Endometrium (tissue), 2 donors: Measurements from ENCODE around the gene GIMAP8.

ENCODE experiments used
- FAIRE-seq: peaks from 2 replicates; lab custom pipeline; 2012; peaks lifted over from hg19 to GRCh38; lab: Jason Lieb, UNC
- donor health status: control.
- donor health status: control.

Gene GIMAP8

DNA sequence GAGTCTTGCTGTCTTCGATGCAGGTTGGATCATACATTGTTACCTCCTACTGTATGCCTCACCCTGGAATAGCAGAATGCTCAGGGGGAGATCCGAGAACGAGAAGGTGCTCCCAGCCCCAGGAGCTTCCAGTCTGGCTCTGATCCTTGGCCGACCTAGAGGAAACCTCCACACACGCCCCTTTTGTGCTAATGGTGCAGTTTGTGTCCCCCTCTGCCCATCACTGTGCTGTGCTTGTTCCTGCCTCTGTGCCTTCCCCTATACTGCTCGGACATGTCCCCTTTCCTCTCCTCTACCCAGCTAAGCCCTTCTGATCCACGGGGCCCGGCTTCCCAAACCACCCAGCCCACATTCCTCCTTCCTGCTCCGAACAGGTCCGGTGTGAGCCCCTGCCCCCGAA, 38.8 kb upstream of the GIMAP8 start:
- no peak for FAIRE-seq

- FAIRE-seq = no peak
Observed at GRCh38 chr7:150412016-150412415, 38.4 kb upstream of the GIMAP8 start.

GRCh38 chr7:150412518-150413488, 37.6 kb upstream of the GIMAP8 start:
- FAIRE-seq = no peak

DNA sequence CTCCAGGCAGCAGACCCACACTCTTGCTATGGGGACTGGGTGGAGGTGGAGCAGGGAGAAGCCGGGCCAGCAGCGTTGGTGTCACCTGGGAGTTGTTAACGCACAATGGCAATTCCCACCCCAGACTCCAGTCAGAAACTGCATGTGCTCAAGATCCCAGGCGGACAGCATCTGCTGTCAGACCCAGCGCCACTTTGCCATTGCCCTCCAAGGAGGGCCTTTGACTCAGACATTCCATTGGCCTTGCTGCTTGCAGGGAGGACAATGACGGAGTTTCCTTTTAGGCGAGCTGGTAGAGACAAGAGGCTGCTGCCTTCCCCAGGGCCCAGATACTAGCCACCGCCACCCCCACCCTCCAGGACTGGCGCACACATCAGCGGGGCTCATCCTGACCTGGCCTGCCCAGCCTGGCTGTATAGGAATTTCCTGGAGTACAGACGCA, 36.8 kb upstream of the GIMAP8 start:
- no peak for FAIRE-seq

DNA sequence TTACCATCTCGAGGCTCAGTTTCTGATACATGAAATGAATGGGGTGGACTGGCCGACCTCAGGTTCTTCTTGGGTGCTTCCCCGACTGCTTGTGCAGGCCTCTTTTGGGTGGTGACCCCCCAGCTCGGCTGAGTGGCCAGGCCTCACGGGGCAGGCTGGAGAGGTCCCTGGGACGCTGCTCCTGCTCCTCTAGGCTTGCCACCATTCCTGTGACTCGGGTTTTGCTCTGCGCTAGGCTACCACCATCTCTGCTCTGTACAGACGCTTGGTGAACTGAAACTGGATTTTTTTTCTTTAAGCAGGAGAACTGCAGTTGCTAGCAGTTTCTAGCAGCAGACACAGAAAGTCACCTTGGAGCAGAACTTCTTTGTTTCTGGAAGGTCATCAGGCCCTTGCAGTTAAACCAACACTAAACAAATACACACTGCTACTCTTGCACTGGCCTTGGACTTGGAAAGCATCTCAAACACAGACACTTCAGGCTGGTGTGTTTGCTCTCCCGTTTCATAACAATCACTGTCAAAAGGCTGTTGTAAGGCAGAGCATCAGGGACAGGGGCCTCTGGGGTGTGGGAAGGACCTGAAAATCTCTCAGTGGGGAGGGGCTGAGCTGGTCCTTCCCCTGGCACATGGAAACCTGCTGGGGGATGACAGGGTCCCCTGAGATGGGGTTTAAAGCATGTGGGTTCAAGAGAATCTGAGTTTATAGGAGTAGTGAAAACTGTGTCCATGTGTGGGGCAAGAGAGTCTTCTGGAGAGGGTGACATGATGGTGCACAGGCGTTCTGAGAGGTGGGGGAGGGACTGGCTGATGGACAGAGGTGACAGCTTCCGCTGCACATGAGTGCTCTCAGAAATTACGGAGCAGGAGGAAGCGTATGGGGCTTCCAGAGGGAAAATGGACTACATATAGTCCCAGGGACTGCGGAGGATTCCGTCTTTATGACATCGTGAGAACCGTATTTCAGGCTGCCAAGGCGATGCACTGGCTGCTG, 35.0 kb upstream of the GIMAP8 start:
- FAIRE-seq = no peak

GRCh38 chr7:150417239-150417638, 33.2 kb upstream of the GIMAP8 start:
- FAIRE-seq = no peak

- no peak for FAIRE-seq
Observed at GRCh38 chr7:150417863-150418262, 32.6 kb upstream of the GIMAP8 start.

DNA sequence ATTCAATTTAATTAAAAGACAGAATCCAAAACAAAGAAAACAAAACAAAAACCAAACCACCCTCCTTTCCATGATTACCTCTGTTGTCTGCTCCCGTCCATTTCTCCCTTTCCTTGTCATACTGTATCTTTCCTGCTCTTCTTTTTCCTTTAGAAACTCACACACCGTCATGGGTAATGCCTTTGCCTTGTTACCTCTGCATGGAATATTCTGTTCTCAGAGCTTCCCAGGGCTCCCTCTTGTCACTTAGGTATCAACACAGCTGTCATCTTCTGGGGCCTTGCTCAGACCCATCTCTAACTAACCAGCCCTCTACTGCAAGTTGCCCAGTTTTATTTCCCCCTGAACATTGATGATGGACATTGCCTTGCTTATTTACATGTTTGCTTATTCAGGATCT, 30.2 kb upstream of the GIMAP8 start:
- no peak for FAIRE-seq

DNA sequence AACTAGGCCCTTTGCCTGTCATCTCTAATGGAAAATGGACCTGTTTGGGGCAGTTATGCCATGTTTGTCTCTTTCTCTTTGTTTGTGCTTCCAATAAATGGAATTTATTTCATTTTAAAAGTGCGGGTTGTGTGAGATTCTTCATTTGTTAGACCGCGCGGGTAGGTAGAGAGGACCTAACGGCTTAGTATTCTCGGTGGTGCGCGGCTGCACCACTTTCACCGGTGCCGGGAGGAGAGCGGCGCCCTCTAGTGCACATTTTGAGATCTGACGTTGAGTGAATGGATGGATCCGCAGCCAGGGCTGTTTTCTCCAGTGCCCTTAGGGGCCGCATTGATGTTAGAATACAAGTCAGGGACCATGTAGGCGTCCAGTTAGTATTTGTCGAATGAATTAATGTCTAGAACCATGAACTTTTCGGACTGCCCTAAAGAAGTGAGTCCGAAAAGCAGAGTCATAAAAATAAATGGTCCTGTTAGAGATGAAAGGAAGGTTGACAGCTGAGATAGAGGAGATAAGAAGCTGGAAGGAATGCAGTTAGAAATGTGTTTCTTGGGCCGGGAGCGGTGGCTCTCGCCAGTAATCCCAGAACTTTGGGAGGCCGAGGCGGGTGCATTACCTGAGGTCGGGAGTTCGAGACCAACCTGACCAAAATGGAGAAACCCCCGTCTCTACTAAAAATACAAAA, 29.3 kb upstream of the GIMAP8 start:
- FAIRE-seq = peak; percentile 26

GRCh38 chr7:150421831-150422230, 28.6 kb upstream of the GIMAP8 start:
- no peak for FAIRE-seq

- FAIRE-seq = no peak
Observed at GRCh38 chr7:150425670-150426069, 24.8 kb upstream of the GIMAP8 start.

GRCh38 chr7:150428671-150429451, 21.6 kb upstream of the GIMAP8 start:
- no peak for FAIRE-seq

DNA sequence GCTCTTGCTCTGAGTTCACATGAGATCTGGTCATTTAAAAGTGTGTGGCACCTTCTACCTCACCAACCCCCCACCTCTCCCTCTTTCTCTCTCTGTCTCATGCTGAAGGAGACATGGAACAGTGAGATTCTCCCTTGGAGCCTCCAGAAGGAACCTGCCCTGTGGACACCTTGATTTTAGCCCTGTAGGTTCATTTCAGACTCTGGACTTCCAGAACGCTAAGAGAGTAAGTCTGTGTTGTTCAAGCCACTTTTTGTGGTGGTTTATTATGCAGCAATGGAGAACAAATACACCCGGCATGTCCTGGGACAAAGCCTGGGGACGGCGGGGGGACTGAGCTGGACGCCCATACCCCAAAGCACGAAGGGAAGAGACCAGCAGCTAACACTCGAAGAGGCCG, 20.7 kb upstream of the GIMAP8 start:
- FAIRE-seq = no peak

DNA sequence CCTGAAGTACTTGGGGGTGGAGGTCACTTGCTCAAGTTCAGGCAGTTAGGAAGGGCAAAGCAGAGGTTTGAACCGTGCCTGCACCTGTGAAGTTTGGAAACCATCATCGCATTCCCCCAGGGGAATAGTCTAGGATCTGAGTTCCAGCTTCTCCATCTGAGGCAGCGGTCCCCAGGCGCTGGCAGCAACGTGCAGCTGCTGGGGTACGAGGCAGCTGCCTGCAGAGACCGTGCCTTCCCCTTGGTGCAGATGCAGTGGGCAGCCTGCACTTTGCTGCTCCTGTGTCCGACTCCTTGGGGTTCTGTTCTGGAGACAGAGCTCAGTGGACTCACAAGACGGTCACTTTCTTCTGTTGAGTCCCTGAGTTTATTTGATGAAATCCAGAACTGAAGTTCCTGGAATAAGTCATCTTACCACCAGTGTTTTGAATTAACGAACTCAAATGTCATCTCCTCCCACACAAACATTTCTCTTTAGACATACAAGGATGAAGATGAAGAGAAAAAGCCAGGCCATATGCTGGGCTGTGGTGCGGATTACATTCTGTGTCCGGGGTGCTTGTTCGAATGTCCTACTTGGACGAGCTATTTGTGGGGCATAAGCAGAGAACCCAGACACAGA, 19.9 kb upstream of the GIMAP8 start:
- FAIRE-seq = no peak

DNA sequence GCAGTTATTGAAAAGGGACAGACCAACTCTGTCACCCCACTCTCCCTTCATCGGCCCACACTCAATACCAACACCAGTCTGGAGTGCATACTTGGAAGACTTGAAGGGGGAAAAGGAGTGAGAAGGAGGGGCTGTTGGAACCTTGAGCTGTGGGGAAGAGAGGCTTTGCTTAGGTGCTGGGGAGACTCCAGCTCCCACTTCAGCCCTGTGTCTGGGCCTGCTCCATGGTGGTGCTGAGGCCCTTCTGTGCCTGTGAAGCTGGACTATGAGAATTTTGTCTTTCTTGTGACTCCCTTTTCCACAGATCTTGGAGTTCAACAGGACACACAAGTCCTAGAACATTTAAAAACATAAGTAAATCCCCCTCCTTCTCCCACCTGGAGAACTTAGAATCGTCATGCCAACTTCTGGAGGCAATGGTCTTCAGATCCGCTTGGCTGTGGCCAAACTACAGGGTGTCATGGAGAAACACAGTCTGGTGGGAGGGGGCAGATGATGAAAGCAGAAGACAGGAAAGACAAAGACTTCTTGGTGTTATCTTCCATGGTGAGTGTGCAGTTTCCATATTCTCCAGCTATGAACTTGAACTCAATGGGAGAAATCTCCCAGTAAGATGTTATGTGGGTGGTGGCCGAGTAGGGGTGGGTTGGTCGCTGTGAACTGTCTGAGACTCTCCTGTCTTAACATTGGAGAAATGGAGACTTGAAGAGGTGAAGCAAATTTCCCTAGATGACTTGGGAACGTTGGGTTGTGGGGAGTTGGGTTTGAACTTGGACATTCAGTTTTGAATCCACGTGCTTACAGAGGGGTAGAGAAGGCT, 18.4 kb upstream of the GIMAP8 start:
- FAIRE-seq = no peak

GRCh38 chr7:150432915-150433892, 17.2 kb upstream of the GIMAP8 start:
- no peak for FAIRE-seq

DNA sequence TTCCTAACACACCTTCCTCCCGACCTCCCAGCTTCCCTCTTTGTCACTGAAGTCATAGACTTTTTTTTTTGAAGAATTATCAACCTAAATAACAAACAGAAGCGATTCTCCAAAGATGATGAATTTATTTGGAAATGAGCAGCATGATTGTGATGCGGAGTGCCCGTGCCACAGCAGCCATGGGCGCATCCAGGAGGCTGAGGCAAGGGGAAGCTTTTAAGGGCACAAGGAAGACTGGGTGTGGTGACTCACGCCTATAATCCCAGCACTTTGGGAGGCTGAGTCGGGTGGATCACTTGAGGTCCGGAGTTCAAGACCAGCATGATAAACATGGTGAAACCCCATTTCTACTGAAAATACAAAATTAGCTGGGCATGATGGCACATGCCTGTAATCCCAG, 16.2 kb upstream of the GIMAP8 start:
- no peak for FAIRE-seq

DNA sequence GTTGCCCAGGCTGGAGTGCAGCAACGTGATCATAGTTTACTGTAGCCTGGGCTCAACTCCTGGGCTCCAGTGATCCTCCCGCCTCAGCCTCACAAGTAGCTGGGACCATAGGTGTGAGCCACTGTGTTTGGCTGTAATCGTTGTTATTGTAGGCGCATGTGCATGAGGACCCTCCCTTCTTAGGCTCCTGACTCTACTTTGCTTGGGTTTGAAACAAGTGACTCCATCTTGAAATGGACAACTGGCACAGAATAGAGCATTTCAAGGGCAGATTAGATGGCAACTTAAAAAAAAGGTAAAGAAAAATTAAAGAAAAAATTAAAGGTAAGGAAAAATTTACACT, 15.4 kb upstream of the GIMAP8 start:
- no peak for FAIRE-seq
